Neural crest cell (in vitro differentiated cells): Measurements from ENCODE around the gene GTF3C6. TPM values are rescaled to one million over a fixed set of nuclear protein-coding genes. Genes with fewer than 3 reads are reported as not detected.

Source experiments
- DNase-seq: peaks from one replicate; pipeline ENCODE4 v3.0.0; 2021; ENCODE audit warnings: low read depth, mixed read lengths, low spot score
- H3K27ac Mint-ChIP-seq: one replicate; pipeline ENCODE4 v1.8.0; 2021; ENCODE audit warnings: mild to moderate bottlenecking, mixed read lengths; ENCODE audit not compliant: unreplicated experiment
- H3K27me3 Mint-ChIP-seq: 2 replicates; pipeline ENCODE4 v1.8.0; 2021; ENCODE audit warnings: low read depth, mild to moderate bottlenecking, mixed read lengths
- H3K36me3 Mint-ChIP-seq: 2 replicates; pipeline ENCODE4 v1.8.0; 2021; ENCODE audit warnings: low read depth, mild to moderate bottlenecking, mixed read lengths
- H3K4me1 Mint-ChIP-seq: 2 replicates; pipeline ENCODE4 v1.8.0; 2021; ENCODE audit warnings: mixed read lengths
- H3K4me3 Mint-ChIP-seq: one replicate; pipeline ENCODE4 v1.8.0; 2021; ENCODE audit warnings: mild to moderate bottlenecking, mixed read lengths
- H3K9me3 Mint-ChIP-seq: 2 replicates; pipeline ENCODE4 v1.8.0; 2021; ENCODE audit warnings: mixed read lengths
- long read RNA-seq: library from polyadenylated mRNA; unstranded; transcript quantifications from one replicate; pipeline ENCODE4 v2.0.0, GENCODE V29; 2020
- total RNA-seq: library from RNA; stranded (reverse); gene quantifications from 2 replicates; pipeline ENCODE4 v1.2.1, GENCODE V29; 2021
- TF ChIP-seq, protein P1 (sequence below): fragments of 200-600 bp; sonication (generic); conservative IDR thresholded peaks from 2 replicates; pipeline ENCODE4 v1.5.0; 2021; ENCODE audit warnings: antibody characterized with exemption, mild to moderate bottlenecking

GTF3C6 gene, protein sequence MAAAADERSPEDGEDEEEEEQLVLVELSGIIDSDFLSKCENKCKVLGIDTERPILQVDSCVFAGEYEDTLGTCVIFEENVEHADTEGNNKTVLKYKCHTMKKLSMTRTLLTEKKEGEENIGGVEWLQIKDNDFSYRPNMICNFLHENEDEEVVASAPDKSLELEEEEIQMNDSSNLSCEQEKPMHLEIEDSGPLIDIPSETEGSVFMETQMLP
- 134 and 147 TPM in 2 replicates for total RNA-seq
- long read RNA-seq, transcript GTF3C6-201 (6 exons, 952 nt), result major isoform, 60 of 68 reads
- long read RNA-seq, partial matches to known transcripts, result 3 of 68 reads
- long read RNA-seq, other reads (novel, unspliced or antisense), result 5 of 68 reads

DNA sequence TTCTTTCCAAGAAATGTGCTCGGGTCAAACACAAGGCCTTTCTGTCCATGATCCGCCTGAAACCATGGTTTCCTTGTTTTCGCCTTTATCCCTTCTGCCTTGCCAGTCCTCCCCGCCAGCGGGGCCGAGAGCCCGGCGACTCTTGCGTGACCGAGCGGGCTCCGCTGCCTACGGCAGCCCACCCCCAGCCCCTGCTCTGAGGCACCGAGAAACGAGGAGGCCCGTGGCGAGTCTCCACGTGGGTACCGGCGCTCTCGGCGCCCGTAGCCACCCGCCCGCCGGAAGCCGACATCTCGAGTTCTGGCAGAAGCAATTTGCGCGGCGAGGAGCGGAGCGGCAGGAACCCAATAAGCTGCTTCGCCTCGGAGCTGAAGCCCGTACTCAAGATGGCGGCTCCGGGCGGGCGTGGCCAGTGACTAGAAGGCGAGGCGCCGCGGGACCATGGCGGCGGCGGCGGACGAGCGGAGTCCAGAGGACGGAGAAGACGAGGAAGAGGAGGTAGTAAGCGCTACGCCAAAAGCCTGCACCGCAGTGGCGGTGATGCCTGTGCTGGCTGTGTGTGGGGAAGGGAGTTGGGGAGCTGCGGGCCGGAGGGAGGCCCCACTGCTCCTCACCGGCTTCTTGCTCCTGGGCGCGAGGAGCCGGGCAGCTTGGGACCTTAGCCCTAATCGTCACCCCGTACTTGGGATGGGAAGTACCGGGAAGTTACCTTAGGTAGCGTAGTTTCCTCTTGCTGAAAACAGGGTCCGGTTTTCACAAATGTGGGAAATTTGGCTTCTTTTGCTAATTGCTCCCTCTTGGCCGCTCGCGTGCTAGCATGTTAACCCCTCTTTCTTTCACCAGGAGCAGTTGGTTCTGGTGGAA lies at the start of gene GTF3C6:
Gene GTF3C6, plus strand, starts transcription at position 378 of the 864 bp plus-strand sequence. Its CDS starts 64 bp downstream, at position 442.
- DNase-seq, result peak; percentile 85
- H3K36me3 Mint-ChIP-seq, result peaks cover 14% of the 10 kb centered on the region
- H3K4me3 Mint-ChIP-seq, result peak within 1 kb of the TSS; percentile 97
- peaks cover 21% of the 10 kb centered on the region for H3K4me1 Mint-ChIP-seq
- no peaks in the 10 kb centered on the region for H3K9me3 Mint-ChIP-seq
- peak within 1 kb of the TSS; percentile 99 for H3K27ac Mint-ChIP-seq
- TF ChIP-seq, protein P1, sequence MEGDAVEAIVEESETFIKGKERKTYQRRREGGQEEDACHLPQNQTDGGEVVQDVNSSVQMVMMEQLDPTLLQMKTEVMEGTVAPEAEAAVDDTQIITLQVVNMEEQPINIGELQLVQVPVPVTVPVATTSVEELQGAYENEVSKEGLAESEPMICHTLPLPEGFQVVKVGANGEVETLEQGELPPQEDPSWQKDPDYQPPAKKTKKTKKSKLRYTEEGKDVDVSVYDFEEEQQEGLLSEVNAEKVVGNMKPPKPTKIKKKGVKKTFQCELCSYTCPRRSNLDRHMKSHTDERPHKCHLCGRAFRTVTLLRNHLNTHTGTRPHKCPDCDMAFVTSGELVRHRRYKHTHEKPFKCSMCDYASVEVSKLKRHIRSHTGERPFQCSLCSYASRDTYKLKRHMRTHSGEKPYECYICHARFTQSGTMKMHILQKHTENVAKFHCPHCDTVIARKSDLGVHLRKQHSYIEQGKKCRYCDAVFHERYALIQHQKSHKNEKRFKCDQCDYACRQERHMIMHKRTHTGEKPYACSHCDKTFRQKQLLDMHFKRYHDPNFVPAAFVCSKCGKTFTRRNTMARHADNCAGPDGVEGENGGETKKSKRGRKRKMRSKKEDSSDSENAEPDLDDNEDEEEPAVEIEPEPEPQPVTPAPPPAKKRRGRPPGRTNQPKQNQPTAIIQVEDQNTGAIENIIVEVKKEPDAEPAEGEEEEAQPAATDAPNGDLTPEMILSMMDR, result no peak
- H3K27me3 Mint-ChIP-seq, result no peaks in the 10 kb centered on the region

DNA sequence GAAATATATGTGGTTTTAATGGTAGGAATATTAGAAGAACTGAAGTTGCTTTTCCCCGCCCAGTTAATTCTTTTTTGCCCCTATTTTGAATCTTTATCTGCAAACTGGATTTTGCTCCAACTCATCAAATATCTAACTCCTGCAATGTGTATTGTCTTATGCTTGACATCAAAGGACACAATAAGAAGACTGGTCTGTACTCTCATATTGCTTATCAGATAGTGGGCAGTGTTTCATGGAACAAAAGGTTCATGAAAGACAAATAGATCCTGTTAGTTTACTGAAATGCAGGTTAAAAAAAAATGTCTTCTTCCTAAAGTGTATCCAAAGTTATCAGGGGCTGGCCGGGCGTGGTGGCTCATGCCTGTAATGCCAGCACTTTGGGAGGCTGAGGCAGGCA lies 27.7 kb upstream of the GTF3C6 start:
- H3K27ac Mint-ChIP-seq, result no peak overlapping the region

DNA sequence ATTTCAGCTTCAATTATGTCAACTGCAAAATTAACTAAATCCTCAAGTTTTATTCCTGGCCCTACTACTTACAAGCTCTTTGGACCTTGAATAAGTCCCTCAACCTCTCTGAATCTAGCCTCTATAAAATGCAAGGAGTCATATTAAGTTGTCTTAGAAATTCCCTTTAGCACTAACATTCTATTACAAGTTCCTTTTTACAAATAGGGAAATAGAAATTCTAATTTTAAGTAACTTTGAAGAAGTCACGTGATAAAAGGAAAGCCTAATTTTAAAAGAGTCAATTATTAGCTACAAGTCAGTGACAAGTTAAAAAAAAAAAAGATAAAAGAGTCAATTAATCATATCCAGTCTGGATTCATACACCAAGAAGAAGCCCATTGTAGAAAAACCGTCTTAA lies 24.6 kb upstream of the GTF3C6 start:
- TF ChIP-seq, protein P1, result no peak
- Mint-ChIP-seq H3K27ac (no peak overlapping the region), H3K9me3 (no peaks in the 10 kb centered on the region), H3K36me3 (no peaks in the 10 kb centered on the region), H3K4me1 (peaks cover 4% of the 10 kb centered on the region), H3K4me3 (no peak overlapping the region), H3K27me3 (no peaks in the 10 kb centered on the region)
- no peak for DNase-seq

More for the DNA sequence above, 27.7 kb upstream of the GTF3C6 start:
- H3K4me3 Mint-ChIP-seq, result no peak overlapping the region
- H3K4me1 Mint-ChIP-seq, result peaks cover 4% of the 10 kb centered on the region
- TF ChIP-seq, protein P1, result no peak
- H3K27me3 Mint-ChIP-seq, result no peaks in the 10 kb centered on the region
- no peak for DNase-seq
- no peaks in the 10 kb centered on the region for H3K9me3 Mint-ChIP-seq
- H3K36me3 Mint-ChIP-seq, result no peaks in the 10 kb centered on the region

DNA sequence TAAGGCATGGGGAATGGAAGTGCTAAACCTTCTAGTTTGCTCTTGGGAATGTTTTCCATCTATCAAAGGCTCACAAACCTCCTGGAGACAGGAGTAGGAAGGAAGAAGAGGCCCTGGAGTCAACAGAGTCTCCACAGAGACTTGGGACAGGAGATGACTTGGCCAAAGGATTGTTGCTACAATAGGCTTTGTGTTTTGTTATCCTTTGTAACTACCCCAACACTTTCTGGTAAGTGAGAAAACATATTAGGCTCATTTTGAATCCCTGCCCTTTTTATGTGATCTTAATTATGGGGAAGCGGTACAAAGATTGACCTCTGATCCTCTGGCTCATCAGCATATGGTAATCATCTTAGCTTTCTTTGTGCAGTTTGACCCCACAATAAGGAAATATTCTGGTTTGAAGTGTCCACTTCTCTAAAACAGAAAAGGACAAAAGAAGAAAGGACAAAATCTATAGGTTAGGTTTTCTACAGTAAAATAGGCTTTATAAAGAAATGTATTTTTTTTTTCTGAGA lies 24.1 kb upstream of the GTF3C6 start:
- Mint-ChIP-seq H3K9me3 (no peaks in the 10 kb centered on the region), H3K36me3 (no peaks in the 10 kb centered on the region), H3K27me3 (no peaks in the 10 kb centered on the region), H3K4me3 (no peak overlapping the region), H3K4me1 (peaks cover 4% of the 10 kb centered on the region), H3K27ac (no peak overlapping the region)
- DNase-seq, result no peak
- TF ChIP-seq, protein P1, result no peak

DNA sequence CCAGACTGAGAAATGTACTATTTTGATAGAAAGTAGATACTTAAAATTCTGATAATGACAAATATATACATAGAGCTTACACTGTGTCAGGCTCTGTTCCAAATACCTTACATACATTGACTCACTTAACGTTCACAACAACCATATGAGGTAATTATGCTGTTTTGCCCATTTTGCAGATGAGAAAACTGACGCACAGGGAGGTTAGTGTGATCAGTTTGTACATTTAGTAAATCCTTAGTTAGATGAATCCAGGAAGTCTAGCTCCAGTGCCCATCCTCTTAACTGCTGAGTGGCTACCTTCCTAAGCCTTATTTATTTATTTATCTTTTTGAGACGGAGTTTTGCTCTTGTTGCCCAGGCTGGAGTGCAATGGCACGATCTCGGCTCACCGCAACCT lies 23.3 kb upstream of the GTF3C6 start:
- no peak overlapping the region for H3K4me3 Mint-ChIP-seq
- H3K9me3 Mint-ChIP-seq, result no peaks in the 10 kb centered on the region
- peaks cover 4% of the 10 kb centered on the region for H3K4me1 Mint-ChIP-seq
- TF ChIP-seq, protein P1, result no peak
- no peak overlapping the region for H3K27ac Mint-ChIP-seq
- H3K36me3 Mint-ChIP-seq, result no peaks in the 10 kb centered on the region
- no peaks in the 10 kb centered on the region for H3K27me3 Mint-ChIP-seq
- no peak for DNase-seq
